OCI-M2 (cell line): ENCODE measurements around the gene ARHGAP32.

Experiments used
- DNase-seq: peaks from one replicate; lab custom pipeline; 2025; ENCODE audit not compliant: unreplicated experiment; lab: John Stamatoyannopoulos, UW

ARHGAP32 gene

GRCh38 chr11:128963744-128964325 is 228.3 kb downstream of the ARHGAP32 start:
- no peak for DNase-seq

GRCh38 chr11:128962896-128963295 is 229.2 kb downstream of the ARHGAP32 start:
- no peak for DNase-seq

DNA sequence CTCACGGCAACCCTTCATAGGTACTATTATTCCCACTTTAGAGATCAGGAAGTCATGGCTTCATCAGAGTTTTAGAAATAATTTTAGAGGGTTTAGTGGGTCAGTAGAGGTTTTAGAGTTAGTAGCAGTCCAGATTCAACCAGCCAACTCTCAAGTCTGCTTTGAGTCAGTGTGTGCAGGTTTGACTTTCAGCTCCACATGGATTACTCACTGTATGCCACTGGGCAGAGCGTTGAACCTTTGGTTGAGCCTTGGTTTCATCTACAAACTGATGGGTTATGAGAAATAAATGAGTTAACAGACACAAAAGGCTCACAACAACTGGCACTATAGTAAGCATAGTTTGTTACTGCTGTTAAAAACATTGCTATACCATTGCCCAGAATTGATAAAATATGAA is 230.5 kb downstream of the ARHGAP32 start:
- no peak for DNase-seq

GRCh38 chr11:128957202-128957482 is 235.0 kb downstream of the ARHGAP32 start:
- no peak for DNase-seq

DNA sequence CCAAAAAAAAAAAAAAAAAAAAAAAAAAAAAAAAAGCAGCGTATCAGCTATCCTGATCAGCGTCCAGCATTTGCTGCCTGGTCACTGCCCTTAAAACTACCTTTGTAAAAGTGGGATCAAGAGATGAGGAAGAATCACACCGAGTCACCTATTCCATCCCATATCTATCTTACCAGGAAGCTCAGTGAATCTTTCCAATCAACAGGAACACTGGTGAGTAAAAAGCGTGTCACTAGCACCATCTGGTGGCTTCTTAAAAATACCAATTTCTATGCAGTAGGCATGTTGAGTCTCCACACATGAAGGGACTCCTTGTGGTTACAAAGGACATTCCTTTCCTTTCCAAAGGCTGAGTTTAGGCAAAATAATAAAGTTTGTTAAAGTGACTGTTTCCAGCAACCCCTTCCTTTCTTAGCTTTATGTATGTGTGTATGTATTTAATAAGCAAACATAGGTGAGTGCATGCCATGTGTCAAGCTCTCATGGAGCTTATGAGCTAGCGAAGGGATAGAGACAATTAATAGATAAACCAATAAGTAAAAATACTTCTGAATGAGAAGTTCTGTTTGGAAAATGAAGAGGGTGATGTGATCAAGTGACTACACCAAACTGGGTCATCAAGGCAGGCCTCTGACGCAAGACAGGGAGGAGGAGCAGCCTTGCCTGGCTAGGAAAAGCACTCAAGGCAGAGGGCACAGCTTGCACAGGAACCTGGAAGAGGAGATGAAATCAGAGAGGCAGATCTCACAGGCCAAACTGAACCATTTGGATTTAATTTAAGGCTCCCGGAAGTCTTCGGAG is 235.5 kb downstream of the ARHGAP32 start:
- no peak for DNase-seq

DNA sequence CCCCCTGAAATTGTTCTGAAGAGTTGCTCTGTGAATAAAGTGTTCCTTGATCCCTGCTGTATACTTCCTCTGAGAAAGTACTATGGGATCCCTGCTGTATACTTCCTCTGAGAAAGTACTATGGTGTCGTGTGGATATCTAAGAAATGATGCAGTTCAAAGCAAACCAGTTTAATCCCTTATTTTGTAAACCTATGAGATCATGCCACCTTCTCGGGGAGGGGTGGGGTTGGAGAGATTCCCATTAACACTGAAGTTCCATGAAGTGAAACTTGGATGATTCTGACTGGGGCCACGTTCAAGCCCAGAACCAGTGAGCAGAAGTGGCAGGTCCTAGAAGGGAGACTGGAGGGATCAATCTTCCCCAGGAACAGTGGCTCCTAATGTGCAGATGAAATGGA is 236.5 kb downstream of the ARHGAP32 start:
- DNase-seq: no peak

GRCh38 chr11:128953151-128953550 is 239.0 kb downstream of the ARHGAP32 start:
- no peak for DNase-seq

GRCh38 chr11:128949791-128950454 is 242.2 kb downstream of the ARHGAP32 start:
- no peak for DNase-seq

DNA sequence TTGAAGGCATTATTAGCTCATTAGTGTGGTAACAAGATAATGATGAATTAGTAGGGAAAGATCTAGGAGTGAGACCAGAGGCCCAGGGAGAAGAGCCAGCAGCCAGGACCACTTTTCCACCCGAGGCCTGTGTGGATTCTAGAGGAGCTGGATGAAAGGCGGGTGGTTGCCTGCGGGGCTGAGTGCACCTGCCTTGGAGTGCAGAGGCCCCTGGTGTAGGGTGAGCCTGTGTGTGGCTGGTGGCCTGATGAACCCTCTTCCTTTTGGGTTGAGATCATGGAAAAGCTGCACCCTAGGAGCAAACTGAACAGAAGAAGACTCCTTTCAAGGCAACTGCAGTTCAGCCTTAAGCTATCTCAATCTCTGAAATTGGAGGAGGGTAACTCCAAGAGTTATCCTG is 243.5 kb downstream of the ARHGAP32 start:
- DNase-seq: no peak

DNA sequence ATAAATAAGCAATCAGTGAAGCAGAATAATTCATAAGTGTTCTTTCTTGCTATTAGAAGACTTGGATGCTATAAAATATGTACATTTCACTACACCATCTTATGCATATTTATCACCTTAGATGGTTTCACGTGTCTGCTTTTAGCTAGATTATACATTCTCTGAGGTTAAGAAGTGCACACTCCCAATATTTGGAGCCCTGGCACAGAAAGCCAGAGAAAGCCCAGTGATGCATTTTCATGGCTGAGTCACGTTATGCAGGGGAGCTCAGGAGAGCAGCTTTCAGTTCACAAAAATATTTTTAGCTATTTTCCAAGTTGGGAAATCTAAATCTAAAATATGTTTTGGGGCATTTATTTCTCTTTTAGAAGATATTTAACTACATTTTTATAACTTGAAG is 244.4 kb downstream of the ARHGAP32 start:
- no peak for DNase-seq

GRCh38 chr11:128946648-128947047 is 245.5 kb downstream of the ARHGAP32 start:
- DNase-seq: no peak

DNA sequence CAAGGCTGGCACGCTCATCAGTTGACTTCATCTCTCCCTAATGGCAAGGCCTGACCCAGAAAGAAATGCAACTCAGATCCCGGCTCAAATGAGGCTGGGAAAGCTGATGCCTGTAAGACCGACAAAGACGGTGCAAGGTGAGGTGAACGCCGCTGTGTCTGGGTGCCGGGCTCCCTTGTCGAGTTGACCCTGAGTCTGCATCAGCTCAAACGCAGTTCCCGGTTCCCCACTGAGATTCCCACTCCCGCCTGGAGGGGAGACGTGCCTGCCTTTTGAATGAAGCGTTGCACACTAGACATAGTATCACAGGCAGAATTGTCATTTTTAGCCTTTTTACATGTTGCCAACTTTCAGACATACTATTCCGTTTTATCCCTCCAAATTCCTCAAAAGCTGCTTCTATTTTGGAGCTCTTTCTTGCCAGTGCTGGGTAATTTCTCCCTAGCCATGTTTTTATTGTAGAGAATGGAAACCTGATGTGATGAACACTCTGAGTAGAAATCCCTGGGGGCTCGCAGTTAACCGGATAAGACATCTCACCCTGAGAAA is 248.6 kb downstream of the ARHGAP32 start:
- DNase-seq: no peak

DNA sequence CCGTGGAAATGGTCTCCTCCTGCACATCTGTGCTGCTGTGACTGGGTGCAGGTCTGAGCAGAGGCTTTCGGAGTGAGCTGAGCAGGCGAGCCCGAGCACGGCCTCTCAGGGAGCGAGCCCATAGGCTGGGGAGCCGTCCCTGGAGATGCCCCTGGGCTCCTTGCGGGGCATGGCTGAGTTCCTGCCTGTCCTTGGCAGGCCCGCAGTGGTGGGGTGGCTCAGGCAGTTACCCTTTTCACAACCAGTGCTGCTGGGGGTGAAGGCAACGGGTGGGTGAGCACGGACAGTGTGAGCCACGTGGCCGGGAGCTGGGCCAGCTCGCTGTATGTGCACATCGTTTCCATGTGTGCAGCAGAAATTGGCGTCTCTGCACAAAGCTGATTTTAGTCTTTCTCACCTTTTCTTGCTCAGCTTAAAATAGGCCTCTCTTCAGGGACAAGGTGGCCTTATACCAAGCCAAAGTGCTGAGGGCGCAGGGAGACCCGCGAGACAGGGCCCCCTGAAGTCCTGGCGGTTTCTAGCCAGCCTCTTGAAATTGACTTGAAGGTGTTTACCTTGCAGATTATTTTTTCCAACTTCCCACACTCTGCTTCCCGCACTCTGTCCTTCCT is 249.2 kb downstream of the ARHGAP32 start, which contains the start of gene TP53AIP1:
TP53AIP1 (minus strand) TSS at position 55 of the 611 bp plus-strand sequence. CDS start 5,053 bp downstream, outside the sequence.
- no peak for DNase-seq

DNA sequence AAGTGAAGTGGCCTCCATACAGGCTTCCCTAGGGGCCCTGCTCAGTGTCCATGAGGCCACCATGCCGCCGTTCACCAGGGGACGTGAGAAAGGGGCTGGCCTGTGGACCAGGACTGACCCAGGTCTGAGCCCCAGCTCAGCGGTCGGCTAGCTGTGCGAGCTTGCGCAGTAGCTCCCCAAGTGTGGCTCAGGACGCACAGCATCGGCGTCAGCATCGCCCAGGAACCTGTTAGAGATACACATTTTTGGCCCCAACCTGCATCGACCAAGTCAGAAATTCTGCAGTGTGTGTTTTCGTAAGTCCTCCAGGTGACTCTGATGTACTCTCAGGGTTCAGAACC is 249.9 kb downstream of the ARHGAP32 start:
- no peak for DNase-seq

DNA sequence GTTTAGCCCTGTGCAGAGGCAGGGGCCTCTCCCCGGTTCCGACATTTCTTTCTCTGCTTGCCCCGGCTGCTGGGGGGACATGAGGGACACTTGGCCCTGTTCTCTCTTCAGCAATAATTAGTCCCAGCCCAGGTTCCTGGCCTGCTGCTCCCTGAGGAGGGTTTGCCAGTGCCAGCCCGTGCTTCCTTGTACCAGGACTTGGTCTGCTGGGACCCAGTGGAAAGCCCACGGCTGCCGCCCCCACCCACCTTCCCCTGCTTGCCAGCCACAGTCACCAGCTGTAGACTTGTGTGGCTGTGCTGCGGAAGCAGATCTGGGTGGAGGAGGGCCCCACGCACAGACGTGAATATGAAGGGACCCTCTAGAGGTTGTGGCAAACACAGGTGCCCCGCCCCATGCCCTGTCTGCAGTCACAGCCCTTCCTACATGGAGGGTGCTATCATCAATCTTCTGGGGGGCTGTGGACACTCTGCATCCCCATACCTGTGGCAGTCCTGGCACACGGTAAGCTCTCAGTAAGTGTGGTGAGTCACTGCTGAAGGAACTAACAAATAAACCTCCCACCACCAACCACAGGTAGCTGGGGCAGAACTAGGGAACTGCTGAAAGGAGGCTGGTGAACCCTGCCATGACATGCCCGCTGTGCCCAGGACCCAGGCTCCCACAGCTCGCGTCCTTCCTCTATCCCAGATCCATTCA is 250.4 kb downstream of the ARHGAP32 start:
- no peak for DNase-seq

DNA sequence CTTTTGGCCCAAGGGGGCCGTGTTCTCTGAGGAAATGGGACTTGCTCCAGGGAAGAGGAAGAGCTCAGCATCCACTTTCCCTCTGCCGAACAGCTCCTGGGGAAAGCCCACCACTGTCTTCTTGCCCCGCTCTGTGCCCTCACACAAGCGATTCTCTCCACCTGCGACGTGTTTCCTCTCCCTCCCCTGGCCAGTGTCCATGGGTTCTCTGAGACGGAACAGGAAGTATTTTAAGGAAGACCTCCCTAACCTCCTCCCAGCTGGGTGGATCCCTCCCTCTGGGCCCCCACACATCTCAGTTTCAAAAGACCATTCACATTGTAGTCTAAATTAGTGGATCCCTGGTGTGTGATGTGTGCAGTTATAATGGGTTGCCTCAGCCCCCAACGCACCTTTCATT is 251.0 kb downstream of the ARHGAP32 start:
- DNase-seq: no peak

DNA sequence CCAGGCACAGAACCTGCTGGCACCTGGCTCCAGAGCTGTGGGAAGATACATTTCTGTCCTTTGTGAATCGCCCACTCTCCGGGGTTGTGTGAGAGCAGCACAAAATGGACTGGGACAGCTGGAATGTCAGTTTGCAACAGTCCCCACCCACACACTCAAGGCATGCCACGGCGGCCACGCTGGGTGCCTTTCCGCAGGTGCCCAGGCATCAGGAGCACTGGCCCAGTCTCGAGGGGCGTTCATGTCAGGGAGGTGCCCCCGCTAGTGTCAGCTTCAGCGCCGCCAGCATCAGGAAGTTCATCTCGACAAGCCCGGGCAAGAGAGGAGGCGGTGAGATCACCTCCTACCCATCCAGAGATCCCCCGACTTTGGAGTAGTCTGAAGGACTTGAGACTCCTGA is 251.5 kb downstream of the ARHGAP32 start:
- DNase-seq: no peak

- DNase-seq: no peak
Measured at GRCh38 chr11:128940156-128940555, 252.0 kb downstream of the ARHGAP32 start.

- DNase-seq: no peak
Measured at GRCh38 chr11:128939591-128939990, 252.5 kb downstream of the ARHGAP32 start.

- DNase-seq: no peak
Measured at GRCh38 chr11:128938156-128938885, 253.8 kb downstream of the ARHGAP32 start.
